ENCODE measurements around the gene FNDC3A.

DNA sequence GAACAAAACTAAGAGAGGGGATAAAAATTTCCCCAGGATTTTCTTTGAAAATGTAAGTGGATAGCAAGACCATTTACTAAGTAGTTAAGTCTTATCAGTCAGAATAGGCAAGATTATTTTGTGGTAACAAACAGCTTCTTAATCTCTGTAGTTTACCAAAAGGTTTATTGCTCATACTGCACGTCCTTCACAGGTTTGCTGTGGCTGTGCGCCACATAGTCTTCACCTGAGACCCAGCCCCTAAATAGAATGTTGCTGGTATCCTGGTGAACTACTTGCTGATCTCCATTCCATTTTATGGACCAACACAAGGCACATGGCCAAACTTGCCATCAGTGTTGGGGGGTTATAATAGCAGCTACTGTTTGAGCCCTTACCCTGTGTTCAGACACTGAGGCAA, 44.6 kb downstream of the FNDC3A start:
- TF ChIP-seq, protein P1, sequence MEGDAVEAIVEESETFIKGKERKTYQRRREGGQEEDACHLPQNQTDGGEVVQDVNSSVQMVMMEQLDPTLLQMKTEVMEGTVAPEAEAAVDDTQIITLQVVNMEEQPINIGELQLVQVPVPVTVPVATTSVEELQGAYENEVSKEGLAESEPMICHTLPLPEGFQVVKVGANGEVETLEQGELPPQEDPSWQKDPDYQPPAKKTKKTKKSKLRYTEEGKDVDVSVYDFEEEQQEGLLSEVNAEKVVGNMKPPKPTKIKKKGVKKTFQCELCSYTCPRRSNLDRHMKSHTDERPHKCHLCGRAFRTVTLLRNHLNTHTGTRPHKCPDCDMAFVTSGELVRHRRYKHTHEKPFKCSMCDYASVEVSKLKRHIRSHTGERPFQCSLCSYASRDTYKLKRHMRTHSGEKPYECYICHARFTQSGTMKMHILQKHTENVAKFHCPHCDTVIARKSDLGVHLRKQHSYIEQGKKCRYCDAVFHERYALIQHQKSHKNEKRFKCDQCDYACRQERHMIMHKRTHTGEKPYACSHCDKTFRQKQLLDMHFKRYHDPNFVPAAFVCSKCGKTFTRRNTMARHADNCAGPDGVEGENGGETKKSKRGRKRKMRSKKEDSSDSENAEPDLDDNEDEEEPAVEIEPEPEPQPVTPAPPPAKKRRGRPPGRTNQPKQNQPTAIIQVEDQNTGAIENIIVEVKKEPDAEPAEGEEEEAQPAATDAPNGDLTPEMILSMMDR (IDR thresholded peaks at IDR 0.05; ENCODE audit: low read depth, low read length): no peak
- no peak for TF ChIP-seq POLR2A (IDR thresholded peaks at IDR 0.05; ENCODE audit: extremely low read depth, insufficient read length)

Measured in NB4 (cell line).